HG03159 (cell line): Measurements from ENCODE around the gene SVEP1.

Experiments used
- ATAC-seq: cut with Tn5 transposase; IDR thresholded peaks from one replicate; pipeline ENCODE4 v1.9.1; 2021; ENCODE audit warnings: mild to moderate bottlenecking, moderate library complexity; ENCODE audit not compliant: unreplicated experiment

The SVEP1 gene

DNA sequence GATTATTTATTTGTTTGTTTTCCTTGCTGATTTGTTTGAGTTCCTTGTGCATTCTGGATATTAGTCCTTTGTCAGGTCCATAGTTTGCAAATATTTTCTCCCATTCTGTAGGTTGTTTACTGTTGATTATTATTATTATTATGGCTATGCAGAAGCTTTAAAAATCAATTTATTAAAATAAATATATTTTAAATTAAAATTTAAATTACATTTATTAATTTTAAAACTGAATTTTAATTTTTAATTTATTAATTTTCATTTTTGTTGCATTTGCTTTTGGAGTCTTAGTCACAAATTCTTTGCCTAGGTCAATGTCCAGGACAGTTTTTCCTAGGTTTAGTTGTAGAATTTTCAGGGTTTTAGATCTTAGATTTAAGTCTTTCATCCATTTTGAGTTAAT is 50.9 kb downstream of the SVEP1 start:
- ATAC-seq: no peak

DNA sequence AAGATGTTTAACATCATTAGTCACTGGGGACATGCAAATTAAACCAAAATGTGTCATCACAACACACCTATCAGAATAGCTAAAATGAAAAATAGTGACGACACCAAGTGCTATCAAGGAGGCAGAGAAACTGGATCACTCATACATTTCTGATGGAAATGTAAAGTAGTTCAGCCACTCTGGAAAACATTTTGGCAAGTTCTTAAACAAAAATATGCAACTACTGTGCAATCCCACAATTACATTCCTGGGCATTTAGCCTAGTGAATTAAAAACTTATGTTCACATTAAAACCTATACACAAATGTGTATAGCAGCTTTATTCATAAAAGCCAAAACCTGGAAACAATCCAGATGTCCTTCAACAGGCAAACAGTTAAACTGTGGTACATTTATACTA is 53.1 kb downstream of the SVEP1 start:
- ATAC-seq: no peak

DNA sequence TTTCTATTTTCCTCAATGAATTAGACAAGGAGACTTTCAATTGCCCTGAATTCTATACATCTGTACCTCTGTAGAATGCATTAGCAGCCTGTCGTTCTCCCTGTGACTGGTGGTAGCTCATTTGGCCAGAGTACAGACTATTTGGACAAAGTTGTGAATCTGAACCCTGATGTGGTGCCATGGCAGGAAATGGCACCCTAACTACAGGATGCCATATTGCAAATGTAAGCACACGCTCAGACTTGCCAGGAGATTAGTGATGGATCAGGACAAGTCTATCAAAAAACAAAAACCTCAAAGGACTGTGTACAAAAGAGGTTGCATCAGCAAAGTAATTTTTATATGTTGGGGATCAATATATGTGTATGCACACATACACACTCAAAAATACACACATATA is 58.3 kb downstream of the SVEP1 start:
- ATAC-seq: no peak

DNA sequence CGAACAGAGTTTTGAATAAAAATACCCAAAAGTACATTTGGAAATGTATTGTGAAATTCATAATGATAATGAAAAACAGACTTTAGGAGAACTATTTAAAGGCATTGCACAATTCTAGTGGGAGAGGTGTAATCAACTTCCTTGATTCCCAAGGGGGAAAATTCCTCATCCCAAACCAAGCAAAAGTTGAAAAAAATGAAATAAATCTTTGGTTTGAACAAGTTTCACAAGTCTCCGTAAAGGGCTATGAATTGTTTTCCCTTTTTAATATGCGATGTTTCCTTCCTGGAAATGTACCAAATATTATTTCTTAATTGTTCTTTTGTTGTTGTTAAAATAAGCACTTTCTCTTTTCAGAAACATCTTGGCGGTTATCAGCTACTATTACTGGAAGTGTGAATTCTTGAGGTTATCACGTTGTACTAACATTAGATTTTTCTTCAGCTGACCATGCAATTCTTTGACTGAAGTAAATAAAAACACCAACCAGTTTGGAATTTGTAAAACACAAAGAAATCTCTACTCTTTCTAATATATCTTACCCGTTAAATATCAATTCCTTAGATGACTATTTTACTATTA is 59.3 kb downstream of the SVEP1 start:
- no peak for ATAC-seq

DNA sequence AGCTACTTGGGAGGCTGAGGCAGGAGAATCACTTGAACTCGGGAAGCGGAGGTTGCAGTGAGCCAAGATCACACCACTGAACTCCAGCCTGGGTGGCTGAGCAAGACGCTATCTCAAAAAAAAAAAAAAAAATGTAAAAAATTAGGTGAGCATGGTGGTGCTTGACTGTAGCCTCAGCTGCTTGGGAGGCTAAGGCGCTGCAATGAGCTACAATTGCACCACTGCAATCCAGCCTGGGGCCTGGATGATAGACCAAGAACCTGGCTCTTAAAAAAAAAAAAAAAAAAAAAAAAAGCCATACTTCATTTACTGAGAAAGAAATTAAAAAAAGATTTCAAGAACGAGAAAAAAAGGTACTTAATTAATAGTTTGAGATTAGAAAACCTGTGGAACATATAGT is 62.1 kb downstream of the SVEP1 start:
- no peak for ATAC-seq

DNA sequence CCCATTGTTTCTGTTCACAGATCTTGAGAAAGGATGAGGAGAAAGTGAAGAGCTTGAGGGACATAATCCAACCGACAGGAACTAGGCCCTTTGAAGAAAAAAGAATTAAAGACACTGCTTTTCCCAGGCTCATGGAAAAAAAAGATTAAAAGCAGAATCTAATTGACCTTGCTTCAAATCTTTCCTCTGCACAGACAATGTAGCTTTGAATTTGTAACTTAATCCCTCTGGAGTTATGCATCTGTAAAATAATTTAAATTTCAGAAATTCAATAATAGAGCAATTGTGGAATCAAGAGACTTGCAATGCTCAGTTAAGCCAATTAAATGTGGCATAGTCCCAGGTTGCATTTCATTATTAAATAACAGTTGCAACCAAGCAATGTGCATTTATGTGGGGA is 64.6 kb downstream of the SVEP1 start:
- ATAC-seq: no peak

DNA sequence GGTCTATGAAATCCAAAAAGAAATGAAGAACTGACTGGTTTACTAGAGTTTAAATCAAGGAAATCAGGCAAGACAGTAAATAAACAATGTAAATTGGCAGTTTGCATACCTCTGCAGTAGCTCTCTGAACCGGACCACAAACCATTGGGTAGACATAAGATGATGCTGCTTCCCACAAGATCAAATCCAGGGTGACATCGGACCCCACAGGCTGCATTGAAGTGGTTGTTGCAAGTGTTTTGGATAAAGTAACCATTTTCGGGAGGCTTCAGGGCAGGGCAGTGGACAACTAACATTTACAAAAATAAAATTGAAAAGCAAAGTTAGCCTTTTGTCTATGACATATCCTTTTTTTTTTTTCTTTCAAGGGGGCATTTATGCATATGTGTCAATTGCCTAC is 66.7 kb downstream of the SVEP1 start:
- no peak for ATAC-seq

DNA sequence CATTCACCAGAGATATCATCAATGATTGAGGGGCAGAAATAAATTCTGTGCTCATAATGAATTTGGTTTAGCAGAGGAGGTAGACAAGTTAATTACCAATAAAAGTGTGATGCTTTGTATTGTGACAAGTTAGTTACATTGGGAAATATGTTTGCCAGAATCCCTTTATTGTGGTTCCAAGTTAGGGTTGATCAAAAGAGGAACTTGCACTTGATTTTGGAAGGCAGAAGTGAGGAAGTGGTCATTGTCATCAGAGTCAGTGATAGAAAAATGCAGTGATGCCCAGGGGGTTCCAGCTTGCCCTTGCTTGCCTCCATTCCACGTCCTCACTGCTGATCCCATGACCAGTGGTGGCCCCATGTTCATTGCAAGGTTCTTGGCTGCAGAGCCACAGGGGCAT is 69.7 kb downstream of the SVEP1 start:
- ATAC-seq: no peak

DNA sequence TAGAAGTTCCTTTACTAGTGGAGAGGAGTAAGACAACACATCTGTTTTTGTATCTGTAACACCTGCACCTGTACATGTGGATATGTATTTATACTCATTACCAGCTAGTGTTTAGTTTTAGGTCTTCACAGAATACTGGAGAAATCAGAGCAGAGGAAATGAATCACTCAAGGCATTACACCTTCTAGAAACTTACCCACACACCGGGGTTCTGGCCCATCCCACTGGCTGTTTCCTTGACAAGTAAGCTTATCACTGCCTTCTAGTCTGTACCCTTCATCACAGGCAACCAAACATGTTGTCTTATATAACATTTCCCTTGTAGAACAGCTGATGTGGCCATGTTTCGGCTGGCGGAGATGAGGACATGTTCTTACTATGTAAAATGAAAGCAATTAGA is 76.7 kb downstream of the SVEP1 start:
- no peak for ATAC-seq

DNA sequence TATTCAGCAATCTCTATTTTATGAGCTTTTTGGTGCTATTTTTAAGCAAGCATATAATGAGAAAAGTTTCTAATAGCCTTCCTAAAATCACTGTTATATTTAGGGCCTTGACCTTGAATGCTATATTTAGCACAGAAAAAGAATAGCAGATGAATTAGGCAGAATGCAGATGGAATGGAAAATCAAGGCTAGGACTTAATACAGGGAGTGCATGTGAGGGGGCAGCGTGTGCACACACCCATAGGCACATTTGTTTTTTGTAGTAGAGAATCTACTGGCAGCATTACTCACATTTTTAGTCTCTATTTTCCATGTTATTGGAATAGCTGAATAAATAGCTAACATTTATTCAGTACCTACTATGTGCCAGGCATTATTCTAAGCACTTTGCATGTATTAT is 79.9 kb downstream of the SVEP1 start:
- no peak for ATAC-seq

DNA sequence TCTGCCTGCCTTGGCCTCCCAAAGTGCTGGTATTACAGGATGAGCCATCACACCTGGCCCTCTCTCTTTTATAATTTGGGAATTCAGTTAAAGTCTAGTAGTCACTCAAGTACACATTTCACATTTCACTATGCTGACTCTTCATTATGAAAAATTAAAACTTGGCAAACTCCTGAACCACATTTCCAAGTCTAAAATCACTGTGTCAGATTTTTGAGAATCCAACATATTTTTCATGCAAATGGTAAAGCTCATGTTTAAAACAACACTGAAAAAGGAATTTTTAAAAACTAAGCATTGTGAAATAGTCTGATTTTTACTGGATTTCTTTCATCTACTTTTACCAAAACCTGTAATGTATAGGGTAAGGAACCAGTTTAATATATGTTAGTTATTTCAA is 92.3 kb downstream of the SVEP1 start:
- no peak for ATAC-seq

DNA sequence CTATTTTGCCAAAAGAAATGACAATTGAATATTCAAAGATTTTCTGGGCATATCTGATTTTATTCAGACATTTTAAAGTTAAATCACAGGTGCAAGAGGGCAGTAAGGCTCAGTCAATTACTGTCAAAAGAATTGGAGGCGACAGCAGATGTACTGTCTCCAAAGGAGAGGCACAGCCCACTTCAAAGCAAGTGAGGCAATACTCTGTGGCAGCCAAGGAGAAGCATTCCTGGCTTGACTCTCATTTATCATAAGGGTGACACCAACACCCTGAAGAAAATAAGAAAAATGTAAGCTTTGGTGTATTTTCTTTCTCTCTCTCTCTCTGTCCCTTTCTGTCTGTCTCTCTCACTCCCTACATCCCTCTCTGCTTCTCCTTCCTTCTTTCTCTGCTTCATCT is 93.3 kb downstream of the SVEP1 start:
- ATAC-seq: no peak

DNA sequence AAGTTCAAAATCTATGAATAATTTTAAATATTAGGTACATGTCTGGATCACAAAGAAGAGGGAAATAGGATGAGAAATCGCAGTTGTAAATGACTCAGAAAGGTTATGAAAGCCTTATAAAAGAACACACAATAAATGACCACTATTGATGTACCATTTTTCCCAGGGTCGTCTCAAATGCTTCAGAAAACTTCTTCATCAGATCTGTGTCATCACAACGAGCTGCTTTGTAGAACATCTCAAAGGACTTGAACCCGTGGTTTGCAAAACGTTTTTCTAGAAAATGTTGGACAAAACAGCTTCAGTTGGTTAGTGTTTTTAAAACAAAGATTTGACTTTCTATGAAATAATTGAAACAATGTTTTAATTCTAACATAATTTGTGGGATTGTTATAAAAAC is 100.1 kb downstream of the SVEP1 start:
- ATAC-seq: no peak

DNA sequence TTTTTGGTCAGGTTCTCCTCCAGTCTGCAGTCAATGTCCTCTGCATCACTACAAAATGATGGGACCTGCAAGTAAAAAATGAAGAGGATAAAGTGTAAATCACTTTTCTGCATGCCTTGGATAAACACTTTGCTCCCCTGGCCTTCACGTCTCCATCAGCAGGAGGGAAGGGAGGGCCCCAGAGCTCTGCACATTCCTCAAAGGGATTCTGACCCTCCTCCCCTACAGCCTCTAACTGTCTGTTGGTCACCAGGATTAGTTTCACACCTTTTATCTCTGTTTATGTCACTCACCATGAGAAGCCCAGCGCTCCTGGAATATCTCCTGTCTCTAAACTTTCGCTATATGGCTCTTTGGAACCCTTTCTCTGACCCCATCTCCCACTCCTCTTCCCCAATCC is 103.3 kb downstream of the SVEP1 start:
- ATAC-seq: no peak

DNA sequence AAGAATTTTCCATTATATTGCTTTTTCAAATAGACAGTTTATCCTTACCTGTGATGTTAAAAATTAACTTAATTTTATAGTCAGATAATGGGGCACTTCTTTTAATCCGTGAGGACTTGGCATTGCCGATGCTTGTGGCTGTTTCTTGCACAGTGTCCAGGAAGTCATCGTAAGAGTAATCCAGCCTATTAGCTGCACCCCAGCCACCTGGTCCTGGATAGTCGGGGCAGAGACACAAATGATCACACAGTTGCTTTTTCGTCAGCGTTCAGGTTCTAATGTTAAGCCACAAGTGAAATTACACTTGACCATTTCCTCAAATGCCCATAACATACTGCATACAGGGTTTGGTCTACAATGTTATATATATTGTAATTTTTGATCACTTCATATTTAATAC is 107.4 kb downstream of the SVEP1 start:
- no peak for ATAC-seq

DNA sequence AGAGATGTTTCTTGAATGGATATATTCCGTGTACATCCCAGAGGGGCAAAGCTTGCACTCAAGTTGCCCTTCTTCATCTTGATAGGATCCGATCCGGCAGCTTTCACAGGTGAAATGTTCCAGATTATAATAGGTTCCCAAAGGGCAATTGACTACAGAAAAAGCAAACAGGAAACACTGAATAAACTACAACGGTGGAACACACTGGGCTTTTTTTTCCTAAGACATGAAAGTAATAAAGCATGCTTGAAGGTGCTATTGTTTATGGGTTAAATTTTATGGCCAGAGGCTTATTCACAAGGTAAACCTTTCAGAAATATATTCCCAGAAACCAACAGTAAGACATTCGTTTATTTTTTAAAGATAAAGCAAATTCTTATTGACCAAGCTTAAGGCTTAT is 110.6 kb downstream of the SVEP1 start:
- no peak for ATAC-seq

DNA sequence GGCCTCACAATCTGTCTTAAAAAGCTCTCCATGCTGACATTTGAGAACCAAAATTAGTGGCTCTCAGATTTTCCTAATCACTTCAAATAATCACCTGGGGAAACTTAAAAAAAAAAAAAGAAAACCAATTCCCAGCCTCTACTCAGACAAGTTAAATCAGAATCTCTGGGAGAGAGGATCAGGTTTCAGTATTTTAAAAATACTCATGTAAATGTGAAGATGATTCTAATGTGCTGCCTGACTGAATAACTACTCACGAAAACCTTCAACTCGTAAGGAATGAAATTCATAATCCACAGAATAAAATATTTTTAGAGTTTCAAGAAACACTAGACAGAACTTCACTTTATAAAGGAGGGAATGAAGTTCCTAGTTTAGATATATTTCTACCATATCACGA is 114.4 kb downstream of the SVEP1 start:
- no peak for ATAC-seq

DNA sequence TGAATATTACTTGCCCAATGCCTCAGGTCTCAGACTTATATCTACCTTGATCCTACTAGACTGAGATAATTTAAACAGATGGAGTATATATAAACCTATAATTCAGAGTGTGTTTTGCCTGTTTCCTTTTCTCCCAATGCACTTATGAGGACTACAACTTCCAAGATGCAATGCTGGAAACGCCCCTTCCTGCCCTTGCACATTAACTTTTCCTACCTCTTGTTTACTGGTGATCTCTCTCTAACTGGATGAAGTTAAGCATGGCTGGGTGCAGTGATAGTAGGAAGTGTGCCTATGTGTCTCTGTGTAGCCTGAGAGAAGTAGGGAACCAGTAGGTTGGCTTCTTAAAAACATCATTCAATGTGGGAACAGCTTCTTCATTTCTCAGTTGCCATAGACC is 115.2 kb downstream of the SVEP1 start:
- ATAC-seq: no peak

DNA sequence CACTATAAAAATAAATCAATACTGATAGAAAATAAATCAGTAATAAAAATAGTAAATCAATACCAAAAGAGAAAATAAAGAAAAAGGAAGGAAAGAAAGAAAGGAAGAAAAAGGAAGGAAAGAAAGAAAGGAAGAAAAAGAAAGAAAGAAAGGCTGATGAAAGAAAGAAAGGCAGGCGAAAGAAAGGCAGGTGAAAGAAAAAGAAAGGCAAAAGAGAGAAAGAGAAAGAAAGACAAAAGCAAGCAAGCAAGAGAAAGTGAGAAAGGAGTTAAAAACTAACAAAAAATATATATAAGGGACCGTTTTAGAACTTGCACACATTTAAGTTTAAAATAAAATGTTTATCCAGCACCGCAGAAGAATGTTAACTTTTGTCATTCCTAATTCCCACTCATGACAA is 116.0 kb downstream of the SVEP1 start:
- ATAC-seq: no peak

DNA sequence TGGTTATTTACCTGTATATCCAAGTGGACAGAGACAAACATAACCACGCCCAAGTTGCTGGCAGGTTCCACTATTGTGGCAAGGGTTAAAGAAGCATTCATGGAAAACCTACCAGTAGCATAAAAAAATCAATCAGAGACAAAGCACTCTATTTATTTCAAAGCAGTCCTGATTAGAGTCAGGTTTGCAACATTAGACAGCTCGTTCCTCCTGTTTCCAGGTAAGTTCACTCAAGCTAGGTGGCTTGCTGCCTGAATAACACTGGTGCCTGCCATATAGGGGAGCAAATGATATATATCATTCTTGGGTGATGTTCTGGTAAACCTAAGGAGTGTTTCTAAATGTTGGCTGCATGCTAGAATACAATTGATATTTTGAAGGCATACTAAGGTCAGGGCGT is 122.3 kb downstream of the SVEP1 start:
- ATAC-seq: no peak

DNA sequence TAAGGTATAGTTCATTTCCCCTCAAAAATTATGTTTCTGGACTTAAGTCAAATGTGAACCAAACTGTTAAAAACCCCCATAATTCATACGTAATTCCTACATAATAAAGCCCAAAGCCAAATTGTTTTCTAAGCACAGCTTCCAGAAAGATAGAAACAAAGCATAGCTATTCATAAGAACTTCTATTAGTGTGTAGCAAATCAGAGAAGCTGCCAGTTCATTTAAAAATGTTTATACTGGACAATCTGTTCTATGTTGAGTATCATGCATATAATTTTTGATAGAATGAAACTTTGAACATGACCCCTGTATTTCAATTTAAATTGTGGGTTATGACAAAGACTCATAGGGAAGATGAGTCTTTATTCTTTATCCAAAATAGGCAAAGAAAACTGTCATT is 122.9 kb downstream of the SVEP1 start:
- no peak for ATAC-seq

DNA sequence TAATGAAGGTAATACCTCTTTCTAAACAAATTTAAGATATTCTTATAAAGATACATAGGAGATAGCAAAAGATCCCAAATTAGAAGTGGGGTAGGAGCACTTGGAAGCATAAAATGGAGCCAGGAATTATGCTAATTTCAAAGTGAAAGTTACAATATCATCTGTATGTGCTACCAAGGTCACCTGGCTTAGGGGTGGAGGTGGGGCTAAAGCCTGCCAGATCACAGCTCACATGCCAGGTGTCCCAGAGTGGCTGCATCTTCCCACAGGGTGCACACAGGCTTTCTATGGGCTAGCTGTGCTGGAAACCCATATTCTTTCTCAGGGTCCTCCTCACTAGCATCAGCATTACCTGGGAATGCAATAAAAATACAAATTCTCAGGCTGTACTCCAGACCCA is 123.7 kb downstream of the SVEP1 start:
- ATAC-seq: no peak

DNA sequence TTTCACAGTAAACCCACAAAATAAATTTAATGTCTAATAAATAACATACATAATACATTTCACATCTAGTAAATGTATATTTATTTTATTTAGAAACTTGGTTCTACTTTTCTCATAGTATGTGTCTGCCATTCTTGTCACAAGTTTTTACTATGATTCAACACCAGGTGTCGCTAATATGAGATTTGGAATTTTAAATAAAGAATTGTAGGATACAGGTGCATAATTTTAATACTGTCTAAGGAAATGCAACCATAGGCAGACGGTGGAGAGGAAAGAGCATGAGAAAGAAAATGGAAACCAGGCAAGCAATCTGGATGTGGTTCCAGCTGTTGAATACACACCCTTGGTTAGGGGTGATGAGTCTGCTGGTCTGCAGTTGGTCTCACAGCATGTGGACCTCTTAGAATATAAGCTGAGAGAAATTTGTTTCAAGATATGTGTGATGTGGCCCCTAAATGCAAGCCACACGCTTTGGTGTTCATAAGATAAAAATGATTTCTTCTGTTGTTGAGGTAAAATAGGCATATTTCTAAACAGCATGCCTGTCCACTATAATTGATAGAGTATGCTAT is 127.2 kb downstream of the SVEP1 start:
- ATAC-seq: no peak
